ENCODE results near the gene CXCR4. TPM values are rescaled to one million over a fixed set of nuclear protein-coding genes. Genes with fewer than 3 reads are reported as not detected.

CXCR4 gene
- total RNA-seq, 6 experiments from 2014 or later: not detected

GRCh38 chr2:136131961-136132824, 14.2 kb upstream of the CXCR4 start:
- Mint-ChIP-seq H3K27me3 (ENCODE audit: insufficient read depth) (peaks cover 7% of the 10 kb centered on the region), H3K9me3 (no peaks in the 10 kb centered on the region), H3K36me3 (ENCODE audit: low read depth) (no peaks in the 10 kb centered on the region), H3K4me1 (ENCODE audit: low read depth) (no peaks in the 10 kb centered on the region; the same call in 1 of the 2 replicates), H3K27ac (no peak overlapping the region), H3K4me3 (no peak overlapping the region)
- DNase-seq: no peak
- no peak for TF ChIP-seq CTCF (IDR thresholded peaks at IDR 0.05)

- Mint-ChIP-seq H3K27me3 (ENCODE audit: insufficient read depth) (peaks cover 10% of the 10 kb centered on the region), H3K36me3 (ENCODE audit: low read depth) (no peaks in the 10 kb centered on the region), H3K27ac (no peak overlapping the region), H3K4me1 (ENCODE audit: low read depth) (no peaks in the 10 kb centered on the region; the same call in 1 of the 2 replicates), H3K9me3 (no peaks in the 10 kb centered on the region), H3K4me3 (no peak overlapping the region)
- no peak for DNase-seq
- no peak for TF ChIP-seq CTCF (IDR thresholded peaks at IDR 0.05)
These were observed 13.6 kb upstream of the CXCR4 start for GRCh38 chr2:136131484-136131960.

- no peaks in the 10 kb centered on the region for H3K36me3 Mint-ChIP-seq (ENCODE audit: low read depth)
- no peak overlapping the region for H3K4me3 Mint-ChIP-seq
- no peak overlapping the region for H3K27ac Mint-ChIP-seq
- peaks cover 12% of the 10 kb centered on the region for H3K27me3 Mint-ChIP-seq (ENCODE audit: insufficient read depth)
- no peak for DNase-seq
- no peaks in the 10 kb centered on the region for H3K9me3 Mint-ChIP-seq
- no peaks in the 10 kb centered on the region; the same call in 1 of the 2 replicates for H3K4me1 Mint-ChIP-seq (ENCODE audit: low read depth)
- no peak for TF ChIP-seq CTCF (IDR thresholded peaks at IDR 0.05)
These were observed 12.6 kb upstream of the CXCR4 start for GRCh38 chr2:136130511-136130910.

GRCh38 chr2:136130045-136130444, 12.1 kb upstream of the CXCR4 start:
- no peak for TF ChIP-seq CTCF (IDR thresholded peaks at IDR 0.05)
- DNase-seq: no peak
- Mint-ChIP-seq H3K4me1 (ENCODE audit: low read depth) (no peaks in the 10 kb centered on the region; the same call in 1 of the 2 replicates), H3K36me3 (ENCODE audit: low read depth) (no peaks in the 10 kb centered on the region), H3K9me3 (no peaks in the 10 kb centered on the region), H3K4me3 (no peak overlapping the region), H3K27ac (no peak overlapping the region), H3K27me3 (ENCODE audit: insufficient read depth) (peaks cover 10% of the 10 kb centered on the region)

GRCh38 chr2:136129601-136130000, 11.7 kb upstream of the CXCR4 start:
- H3K4me1 Mint-ChIP-seq (ENCODE audit: low read depth): no peaks in the 10 kb centered on the region; the same call in 1 of the 2 replicates
- peaks cover 6% of the 10 kb centered on the region for H3K27me3 Mint-ChIP-seq (ENCODE audit: insufficient read depth)
- H3K4me3 Mint-ChIP-seq: no peak overlapping the region

More at GRCh38 chr2:136129601-136130000, 11.7 kb upstream of the CXCR4 start:
- no peak for TF ChIP-seq CTCF (IDR thresholded peaks at IDR 0.05)
- Mint-ChIP-seq H3K27ac (no peak overlapping the region), H3K9me3 (no peaks in the 10 kb centered on the region), H3K36me3 (ENCODE audit: low read depth) (no peaks in the 10 kb centered on the region)
- no peak for DNase-seq
